HepG2 (cell line): Measurements from ENCODE around the gene CYTH2. TPM values are rescaled to one million over a fixed set of nuclear protein-coding genes. Genes with fewer than 3 reads are reported as not detected.

ENCODE experiments used
- ATAC-seq: fragments of 200-7000 bp; cut with Tn5 transposase; 3 replicates; pipeline ENCODE4 v1.9.1; 2020; ENCODE audit warnings: mild to moderate bottlenecking, moderate library complexity
- BruUV-seq: library from RNA; stranded (reverse); fragments of 400-500 nt; replicated peaks from 2 replicates; lab custom pipeline; 2021; lab: Mats Ljungman, UMichigan
- CTCF ChIA-PET: fragments of 300-600 bp; formaldehyde crosslinking; extraction: SDS; loops from one replicate; lab custom pipeline; 2021; ENCODE audit warnings: low total read pairs, inconsistent platforms, low intra/inter-chr PET ratio; lab: Yijun Ruan, JAX
- POLR2A ChIA-PET: fragments of 350-600 bp; sonication (Branson Sonifier 250); formaldehyde crosslinking; loops from one replicate; lab custom pipeline; 2020; ENCODE audit warnings: antibody characterized with exemption, inconsistent platforms; lab: Yijun Ruan, JAX
- DNase-seq: peaks from one replicate; pipeline ENCODE4 v3.0.0-alpha.2; 2015; ENCODE audit warnings: low spot score
- FAIRE-seq: peaks from 3 replicates; lab custom pipeline; 2011; peaks lifted over from hg19 to GRCh38; lab: Jason Lieb, UNC
- H2AFZ ChIP-seq: one replicate; pipeline ENCODE4 v1.6.1; 2011; ENCODE audit warnings: low read length, inconsistent platforms
- H3K27ac ChIP-seq: fragments of 300-600 bp; 3 replicates; pipeline ENCODE4 v1.8.0; 2011; ENCODE audit warnings: mixed run types, mild to moderate bottlenecking, mixed read lengths, low read length, inconsistent platforms; ENCODE audit not compliant: insufficient read depth; ENCODE audit errors: extremely low read length
- H3K27me3 ChIP-seq, 2 experiments: fragments of 200-600 bp in 1 of 2; 2 replicates in 1 of 2; 3 replicates in 1 of 2; pipeline versions ENCODE4 v1.6.0 to v1.8.0; 2011; ENCODE audit warnings: low read length in 2 of 2, mild to moderate bottlenecking in 2 of 2, moderate library complexity in 2 of 2, inconsistent platforms in 1 of 2; ENCODE audit not compliant: insufficient read depth in 2 of 2, control insufficient read depth in 1 of 2
- H3K36me3 ChIP-seq, 2 experiments: fragments of 200-600 bp in 1 of 2; replicated peaks in 1 of 2; 2 replicates in 1 of 2; 3 replicates in 1 of 2; pipeline versions ENCODE4 v1.5.1 to v1.8.0; 2011; ENCODE audit warnings: low read length in 2 of 2, inconsistent platforms in 1 of 2; ENCODE audit not compliant: insufficient read depth in 2 of 2, control insufficient read depth in 1 of 2
- H3K4me1 ChIP-seq: 2 replicates; pipeline ENCODE4 v1.5.1; 2012; ENCODE audit warnings: low read length, inconsistent platforms; ENCODE audit not compliant: insufficient read depth
- H3K4me2 ChIP-seq: 2 replicates; pipeline ENCODE4 v1.6.0; 2011; ENCODE audit warnings: low read depth, low read length, inconsistent platforms
- H3K4me3 ChIP-seq, 3 experiments: fragments of 200-600 bp in 1 of 3; sonication (generic), shearing (Covaris generic) in 1 of 3; replicated peaks in 1 of 3; 2 replicates each; pipeline ENCODE4 v1.5.1; 2011 to 2016; ENCODE audit warnings: low read length in 3 of 3, inconsistent platforms in 2 of 3, low read depth in 2 of 3, mild to moderate bottlenecking in 2 of 3, control low read depth in 1 of 3, mixed read lengths in 1 of 3; ENCODE audit not compliant: insufficient read depth in 1 of 3
- H3K79me2 ChIP-seq: one replicate; pipeline ENCODE4 v1.6.1; 2011; ENCODE audit warnings: low read length, inconsistent platforms; ENCODE audit not compliant: insufficient read depth
- H3K9ac ChIP-seq: 2 replicates; pipeline ENCODE4 v1.6.0; 2011; ENCODE audit warnings: mild to moderate bottlenecking, low read depth, low read length, inconsistent platforms; ENCODE audit not compliant: insufficient read depth
- H3K9me3 ChIP-seq: 2 replicates; pipeline ENCODE4 v1.5.1; 2012; ENCODE audit warnings: mild to moderate bottlenecking, low read length
- H4K20me1 ChIP-seq: 2 replicates; pipeline ENCODE4 v1.6.0; 2011; ENCODE audit warnings: inconsistent platforms, mild to moderate bottlenecking, low read length, moderate library complexity; ENCODE audit not compliant: insufficient read depth
- AGO2 ChIP-seq: fragments of 200-400 bp; formaldehyde crosslinking; optimal IDR thresholded peaks from 2 replicates; pipeline ENCODE3; 2017; ENCODE audit warnings: mild to moderate bottlenecking, low read depth, low read length, moderate library complexity
- PCBP2 ChIP-seq: fragments of 200-400 bp; formaldehyde crosslinking; optimal IDR thresholded peaks from 2 replicates; pipeline ENCODE3; 2018; ENCODE audit warnings: low read length, low read depth; ENCODE audit not compliant: poor library complexity, severe bottlenecking
- PRMT3 ChIP-seq: sonication (generic); formaldehyde crosslinking; IDR thresholded peaks from 2 replicates; pipeline ENCODE4 v1.8.1; 2022; ENCODE audit warnings: low read depth, mild to moderate bottlenecking, moderate library complexity, missing genetic modification reagents, borderline replicate concordance
- THYN1 ChIP-seq: sonication (generic); formaldehyde crosslinking; IDR thresholded peaks from 2 replicates; pipeline ENCODE4 v1.8.1; 2023; ENCODE audit warnings: low read depth, mild to moderate bottlenecking, moderate library complexity, missing genetic modification reagents, borderline replicate concordance
- ZNF850 ChIP-seq: sonication (generic); formaldehyde crosslinking; conservative IDR thresholded peaks from 2 replicates; pipeline ENCODE4 v1.9.0; 2021; ENCODE audit warnings: mild to moderate bottlenecking, missing genetic modification reagents
- WGBS: methylation state at CpG from one replicate; pipeline ENCODE4 v1.1.6; 2017; ENCODE audit warnings: low lambda C conversion rate; 5-methylcytosine and 5-hydroxymethylcytosine counted together
- in situ Hi-C: cut with HindIII; loops from 2 replicates; pipeline ENCODE4 v1.10.0; 2017; ENCODE audit warnings: low pct_unique_long_range_greater_than_20kb; ENCODE audit not compliant: extremely low pct_ligation_motif_present
- intact Hi-C: fragments of 100-400 bp; cut with micrococcal nuclease; formaldehyde crosslinking; loops from one replicate; pipeline ENCODE4 v1.10.0; 2022; ENCODE audit not compliant: unreplicated experiment
- polyA plus RNA-seq, 8 experiments: library from polyadenylated mRNA; depleted of rRNA in 3 of 8; stranded (reverse) in 7 of 8; unstranded in 1 of 8; fragments of >200 nt; fragmentation: Illumina TruSeq in 4 of 8; extraction: Trizol in 4 of 8; gene quantifications; 2 replicates each; pipeline versions ENCODE4 v1.2.1 to v1.2.3, GENCODE V29; 2011 to 2016; ENCODE audit warnings: low read depth in 4 of 8, missing spikeins in 1 of 8, mixed read lengths in 1 of 8; ENCODE audit not compliant: insufficient read depth in 1 of 8
- total RNA-seq, 5 experiments: library from RNA; depleted of rRNA; stranded (reverse); fragments of >200 nt; fragmentation: Illumina TruSeq; extraction: Trizol; gene quantifications; 2 replicates each; pipeline ENCODE4 v1.2.3, GENCODE V29; 2016; ENCODE audit warnings: low read depth in 1 of 5
- TF ChIP-seq, protein P1 (sequence below): sonication (generic); formaldehyde crosslinking; IDR thresholded peaks from 2 replicates; pipeline ENCODE4 v1.9.0; 2021; ENCODE audit warnings: missing genetic modification reagents, borderline replicate concordance
- TF ChIP-seq, protein P2 (sequence below): sonication (generic); formaldehyde crosslinking; IDR thresholded peaks from 2 replicates; pipeline ENCODE4 v1.4.0; 2020; ENCODE audit warnings: missing genetic modification reagents, borderline replicate concordance
- TF ChIP-seq, protein P3 (sequence below): sonication (generic); formaldehyde crosslinking; IDR thresholded peaks from 2 replicates; pipeline ENCODE4 v1.4.0; 2020; ENCODE audit warnings: missing genetic modification reagents, borderline replicate concordance
- TF ChIP-seq, protein P4 (sequence below): sonication (generic); formaldehyde crosslinking; IDR thresholded peaks from 2 replicates; pipeline ENCODE4 v1.4.0; 2020; ENCODE audit warnings: missing genetic modification reagents, borderline replicate concordance
- TF ChIP-seq, protein P5 (sequence below): sonication (generic); formaldehyde crosslinking; conservative IDR thresholded peaks from 2 replicates; pipeline ENCODE4 v1.4.0; 2020; ENCODE audit warnings: missing genetic modification reagents

CYTH2 gene
- total and polyA plus RNA-seq, 2 of the 13 experiments (the other 11 are each of a cell fraction or from before 2014, with no cell fraction given) = 16.5 to 39.3 TPM

DNA sequence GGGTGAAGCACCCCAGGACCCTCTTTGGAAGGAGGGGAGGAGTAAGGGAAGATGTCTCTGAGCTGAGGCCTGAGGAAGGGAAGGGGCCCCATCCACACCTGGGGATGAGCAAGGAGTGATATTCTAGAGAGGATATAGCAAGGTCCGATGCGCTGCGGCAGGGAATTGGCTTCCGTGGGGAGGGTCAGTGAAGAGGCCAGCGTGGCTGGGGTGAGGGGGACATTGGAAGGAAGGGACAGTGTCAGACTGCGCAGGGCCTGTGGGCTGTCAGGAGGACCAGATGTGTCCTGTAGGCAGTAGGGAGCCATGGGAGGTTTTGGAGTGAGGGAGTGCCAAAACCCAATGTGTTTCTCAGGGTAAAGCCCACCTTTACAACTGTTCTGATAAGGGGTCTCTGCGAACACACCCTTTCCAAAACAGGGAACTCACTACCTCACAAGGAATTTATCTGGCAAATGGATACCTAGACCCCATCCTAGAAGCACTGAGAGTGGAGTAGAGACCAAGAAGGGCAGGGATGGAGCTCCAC is 38.8 kb downstream of the CYTH2 start:
- Histone ChIP-seq H3K4me3 (no peak overlapping the region), H3K9me3 (no peaks in the 10 kb centered on the region), H3K4me1 (peaks cover 15% of the 10 kb centered on the region; the same call in 1 of the 2 replicates), H2AFZ (no peak overlapping the region), H3K4me2 (no peak overlapping the region), H3K79me2 (no peaks in the 10 kb centered on the region), H4K20me1 (no peaks in the 10 kb centered on the region), H3K36me3 (no peaks in the 10 kb centered on the region), H3K27me3 (peaks cover 7 to 39% of the 10 kb centered on the region in 2 experiments; a peak in 4 of 5 replicates), H3K27ac (no peak overlapping the region), H3K9ac (no peak overlapping the region)
- 64% methylated on average over 7 of the region's 7 CpGs for WGBS
- ATAC-seq (no peak), FAIRE-seq (no peak), DNase-seq (no peak)
- ChIA-PET POLR2A (no interaction called here), CTCF (interaction anchor here (3.3 kb wide), 1 partner anchor 76 kb away, joined by 61 read pairs; no protein-coding TSS in a partner anchor)
- no TSS peak for BruUV-seq
- in situ Hi-C loops = no loop called here
- intact Hi-C loops = no loop called here
- TF ChIP-seq, protein P1, sequence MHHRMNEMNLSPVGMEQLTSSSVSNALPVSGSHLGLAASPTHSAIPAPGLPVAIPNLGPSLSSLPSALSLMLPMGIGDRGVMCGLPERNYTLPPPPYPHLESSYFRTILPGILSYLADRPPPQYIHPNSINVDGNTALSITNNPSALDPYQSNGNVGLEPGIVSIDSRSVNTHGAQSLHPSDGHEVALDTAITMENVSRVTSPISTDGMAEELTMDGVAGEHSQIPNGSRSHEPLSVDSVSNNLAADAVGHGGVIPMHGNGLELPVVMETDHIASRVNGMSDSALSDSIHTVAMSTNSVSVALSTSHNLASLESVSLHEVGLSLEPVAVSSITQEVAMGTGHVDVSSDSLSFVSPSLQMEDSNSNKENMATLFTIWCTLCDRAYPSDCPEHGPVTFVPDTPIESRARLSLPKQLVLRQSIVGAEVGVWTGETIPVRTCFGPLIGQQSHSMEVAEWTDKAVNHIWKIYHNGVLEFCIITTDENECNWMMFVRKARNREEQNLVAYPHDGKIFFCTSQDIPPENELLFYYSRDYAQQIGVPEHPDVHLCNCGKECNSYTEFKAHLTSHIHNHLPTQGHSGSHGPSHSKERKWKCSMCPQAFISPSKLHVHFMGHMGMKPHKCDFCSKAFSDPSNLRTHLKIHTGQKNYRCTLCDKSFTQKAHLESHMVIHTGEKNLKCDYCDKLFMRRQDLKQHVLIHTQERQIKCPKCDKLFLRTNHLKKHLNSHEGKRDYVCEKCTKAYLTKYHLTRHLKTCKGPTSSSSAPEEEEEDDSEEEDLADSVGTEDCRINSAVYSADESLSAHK (CRISPR knock-in tag) = no peak
- TF ChIP-seq, protein P2, sequence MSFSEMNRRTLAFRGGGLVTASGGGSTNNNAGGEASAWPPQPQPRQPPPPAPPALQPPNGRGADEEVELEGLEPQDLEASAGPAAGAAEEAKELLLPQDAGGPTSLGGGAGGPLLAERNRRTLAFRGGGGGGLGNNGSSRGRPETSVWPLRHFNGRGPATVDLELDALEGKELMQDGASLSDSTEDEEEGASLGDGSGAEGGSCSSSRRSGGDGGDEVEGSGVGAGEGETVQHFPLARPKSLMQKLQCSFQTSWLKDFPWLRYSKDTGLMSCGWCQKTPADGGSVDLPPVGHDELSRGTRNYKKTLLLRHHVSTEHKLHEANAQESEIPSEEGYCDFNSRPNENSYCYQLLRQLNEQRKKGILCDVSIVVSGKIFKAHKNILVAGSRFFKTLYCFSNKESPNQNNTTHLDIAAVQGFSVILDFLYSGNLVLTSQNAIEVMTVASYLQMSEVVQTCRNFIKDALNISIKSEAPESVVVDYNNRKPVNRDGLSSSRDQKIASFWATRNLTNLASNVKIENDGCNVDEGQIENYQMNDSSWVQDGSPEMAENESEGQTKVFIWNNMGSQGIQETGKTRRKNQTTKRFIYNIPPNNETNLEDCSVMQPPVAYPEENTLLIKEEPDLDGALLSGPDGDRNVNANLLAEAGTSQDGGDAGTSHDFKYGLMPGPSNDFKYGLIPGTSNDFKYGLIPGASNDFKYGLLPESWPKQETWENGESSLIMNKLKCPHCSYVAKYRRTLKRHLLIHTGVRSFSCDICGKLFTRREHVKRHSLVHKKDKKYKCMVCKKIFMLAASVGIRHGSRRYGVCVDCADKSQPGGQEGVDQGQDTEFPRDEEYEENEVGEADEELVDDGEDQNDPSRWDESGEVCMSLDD = no peak
- TF ChIP-seq ZNF850 (CRISPR knock-in tag) = no peak
- no peak for TF ChIP-seq THYN1 (CRISPR knock-in tag)
- TF ChIP-seq, protein P3, sequence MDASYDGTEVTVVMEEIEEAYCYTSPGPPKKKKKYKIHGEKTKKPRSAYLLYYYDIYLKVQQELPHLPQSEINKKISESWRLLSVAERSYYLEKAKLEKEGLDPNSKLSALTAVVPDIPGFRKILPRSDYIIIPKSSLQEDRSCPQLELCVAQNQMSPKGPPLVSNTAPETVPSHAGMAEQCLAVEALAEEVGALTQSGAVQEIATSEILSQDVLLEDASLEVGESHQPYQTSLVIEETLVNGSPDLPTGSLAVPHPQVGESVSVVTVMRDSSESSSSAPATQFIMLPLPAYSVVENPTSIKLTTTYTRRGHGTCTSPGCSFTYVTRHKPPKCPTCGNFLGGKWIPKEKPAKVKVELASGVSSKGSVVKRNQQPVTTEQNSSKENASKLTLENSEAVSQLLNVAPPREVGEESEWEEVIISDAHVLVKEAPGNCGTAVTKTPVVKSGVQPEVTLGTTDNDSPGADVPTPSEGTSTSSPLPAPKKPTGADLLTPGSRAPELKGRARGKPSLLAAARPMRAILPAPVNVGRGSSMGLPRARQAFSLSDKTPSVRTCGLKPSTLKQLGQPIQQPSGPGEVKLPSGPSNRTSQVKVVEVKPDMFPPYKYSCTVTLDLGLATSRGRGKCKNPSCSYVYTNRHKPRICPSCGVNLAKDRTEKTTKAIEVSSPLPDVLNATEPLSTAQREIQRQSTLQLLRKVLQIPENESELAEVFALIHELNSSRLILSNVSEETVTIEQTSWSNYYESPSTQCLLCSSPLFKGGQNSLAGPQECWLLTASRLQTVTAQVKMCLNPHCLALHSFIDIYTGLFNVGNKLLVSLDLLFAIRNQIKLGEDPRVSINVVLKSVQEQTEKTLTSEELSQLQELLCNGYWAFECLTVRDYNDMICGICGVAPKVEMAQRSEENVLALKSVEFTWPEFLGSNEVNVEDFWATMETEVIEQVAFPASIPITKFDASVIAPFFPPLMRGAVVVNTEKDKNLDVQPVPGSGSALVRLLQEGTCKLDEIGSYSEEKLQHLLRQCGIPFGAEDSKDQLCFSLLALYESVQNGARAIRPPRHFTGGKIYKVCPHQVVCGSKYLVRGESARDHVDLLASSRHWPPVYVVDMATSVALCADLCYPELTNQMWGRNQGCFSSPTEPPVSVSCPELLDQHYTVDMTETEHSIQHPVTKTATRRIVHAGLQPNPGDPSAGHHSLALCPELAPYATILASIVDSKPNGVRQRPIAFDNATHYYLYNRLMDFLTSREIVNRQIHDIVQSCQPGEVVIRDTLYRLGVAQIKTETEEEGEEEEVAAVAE (CRISPR knock-in tag) = no peak
- TF ChIP-seq PCBP2 = no peak
- TF ChIP-seq PRMT3 (CRISPR knock-in tag) = no peak
- TF ChIP-seq, protein P4, sequence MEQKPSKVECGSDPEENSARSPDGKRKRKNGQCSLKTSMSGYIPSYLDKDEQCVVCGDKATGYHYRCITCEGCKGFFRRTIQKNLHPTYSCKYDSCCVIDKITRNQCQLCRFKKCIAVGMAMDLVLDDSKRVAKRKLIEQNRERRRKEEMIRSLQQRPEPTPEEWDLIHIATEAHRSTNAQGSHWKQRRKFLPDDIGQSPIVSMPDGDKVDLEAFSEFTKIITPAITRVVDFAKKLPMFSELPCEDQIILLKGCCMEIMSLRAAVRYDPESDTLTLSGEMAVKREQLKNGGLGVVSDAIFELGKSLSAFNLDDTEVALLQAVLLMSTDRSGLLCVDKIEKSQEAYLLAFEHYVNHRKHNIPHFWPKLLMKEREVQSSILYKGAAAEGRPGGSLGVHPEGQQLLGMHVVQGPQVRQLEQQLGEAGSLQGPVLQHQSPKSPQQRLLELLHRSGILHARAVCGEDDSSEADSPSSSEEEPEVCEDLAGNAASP (CRISPR knock-in tag) = no peak
- TF ChIP-seq AGO2 = no peak
- TF ChIP-seq, protein P5, sequence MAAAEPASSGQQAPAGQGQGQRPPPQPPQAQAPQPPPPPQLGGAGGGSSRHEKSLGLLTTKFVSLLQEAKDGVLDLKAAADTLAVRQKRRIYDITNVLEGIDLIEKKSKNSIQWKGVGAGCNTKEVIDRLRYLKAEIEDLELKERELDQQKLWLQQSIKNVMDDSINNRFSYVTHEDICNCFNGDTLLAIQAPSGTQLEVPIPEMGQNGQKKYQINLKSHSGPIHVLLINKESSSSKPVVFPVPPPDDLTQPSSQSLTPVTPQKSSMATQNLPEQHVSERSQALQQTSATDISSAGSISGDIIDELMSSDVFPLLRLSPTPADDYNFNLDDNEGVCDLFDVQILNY (CRISPR knock-in tag) = no peak
